GM12873 (cell line): Measurements from ENCODE around the gene HEXD.

Experiments used
- CTCF ChIP-seq: IDR thresholded peaks from 2 replicates; pipeline ENCODE4 v1.5.1; 2012; ENCODE audit warnings: low read depth, mild to moderate bottlenecking, moderate library complexity, low read length, control low read depth; ENCODE audit not compliant: insufficient read depth; ENCODE audit errors: missing control alignments

HEXD gene

GRCh38 chr17:82418001-82418986, at the start of gene HEXD, which contains the start of gene OGFOD3:
TSS of gene HEXD (plus strand) at chr17:82418347. CDS start at chr17:82419800, 1,453 bp downstream.
TSS of gene OGFOD3 (minus strand) at chr17:82418586. CDS start at chr17:82418485, 101 bp downstream.
- no peak for TF ChIP-seq CTCF

GRCh38 chr17:82369211-82369610, 48.9 kb upstream of the HEXD start:
- no peak for TF ChIP-seq CTCF

GRCh38 chr17:82370471-82371332, 47.4 kb upstream of the HEXD start:
- no peak for TF ChIP-seq CTCF

- TF ChIP-seq CTCF, result no peak
Measured at GRCh38 chr17:82371333-82372248, 46.6 kb upstream of the HEXD start, which contains the start of gene UTS2R. TSS of gene UTS2R (plus strand) at chr17:82371765. CDS start at chr17:82374325, 2,560 bp downstream.

- no peak for TF ChIP-seq CTCF
Measured at GRCh38 chr17:82372249-82373071, 45.7 kb upstream of the HEXD start.

- TF ChIP-seq CTCF, result no peak
Measured at GRCh38 chr17:82373731-82374625, 44.2 kb upstream of the HEXD start.
